SK-N-SH treated with all-trans-retinoic acid at 6 μM for 48 hours (cell line): Measurements from ENCODE around the gene BRD4.

Source experiments
- ATAC-seq: fragments of 200-7000 bp; cut with Tn5 transposase; 3 replicates; pipeline ENCODE4 v1.9.1; 2020; ENCODE audit warnings: mild to moderate bottlenecking, moderate library complexity
- ARNTL ChIP-seq: fragments of 450-650 bp; formaldehyde crosslinking; IDR thresholded peaks from 2 replicates; pipeline ENCODE4 v1.5.0; 2020; ENCODE audit warnings: low read depth, mild to moderate bottlenecking, moderate library complexity, borderline replicate concordance
- BACH2 ChIP-seq: fragments of 250-450 bp; sonication (Bioruptor Pico); IDR thresholded peaks from 2 replicates; pipeline ENCODE4 v1.9.0; 2021; ENCODE audit warnings: mild to moderate bottlenecking, borderline replicate concordance
- ESRRG ChIP-seq: fragments of 250-450 bp; sonication (Bioruptor Pico); IDR thresholded peaks from 2 replicates; pipeline ENCODE4 v1.6.1; 2021; ENCODE audit warnings: mild to moderate bottlenecking
- ISL1 ChIP-seq: fragments of 250-450 bp; sonication (Bioruptor Pico); IDR thresholded peaks from 2 replicates; pipeline ENCODE4 v2.1.2; 2022; ENCODE audit warnings: mild to moderate bottlenecking, moderate library complexity
- TCF4 ChIP-seq: fragments of 250-450 bp; sonication (Bioruptor Pico); IDR thresholded peaks from 2 replicates; pipeline ENCODE4 v1.8.0; 2021; ENCODE audit warnings: mild to moderate bottlenecking, moderate library complexity, borderline replicate concordance
- TOX ChIP-seq: fragments of 250-450 bp; sonication (Bioruptor Pico); IDR thresholded peaks from 2 replicates; pipeline ENCODE4 v1.8.0; 2021; ENCODE audit warnings: mild to moderate bottlenecking, moderate library complexity, borderline replicate concordance
- TSHZ2 ChIP-seq: fragments of 250-450 bp; sonication (Bioruptor Pico); IDR thresholded peaks from 2 replicates; pipeline ENCODE4 v1.5.0; 2020; ENCODE audit warnings: mild to moderate bottlenecking, moderate library complexity
- ZC3H10 ChIP-seq: fragments of 250-450 bp; sonication (Bioruptor Pico); IDR thresholded peaks from 2 replicates; pipeline ENCODE4 v1.5.1; 2021; ENCODE audit warnings: mild to moderate bottlenecking, moderate library complexity
- ZFP3 ChIP-seq: fragments of 250-450 bp; sonication (Bioruptor Pico); IDR thresholded peaks from 2 replicates; pipeline ENCODE4 v1.5.0; 2020; ENCODE audit warnings: mild to moderate bottlenecking, moderate library complexity
- ZFP30 ChIP-seq: fragments of 450-650 bp; formaldehyde crosslinking; IDR thresholded peaks from 2 replicates; pipeline ENCODE4 v1.5.0; 2022; ENCODE audit warnings: mild to moderate bottlenecking, moderate library complexity
- ZNF565 ChIP-seq: fragments of 450-650 bp; formaldehyde crosslinking; conservative IDR thresholded peaks from 2 replicates; pipeline ENCODE4 v1.5.0; 2020; ENCODE audit warnings: low read depth, mild to moderate bottlenecking, moderate library complexity
- ZNF70 ChIP-seq: fragments of 450-650 bp; formaldehyde crosslinking; IDR thresholded peaks from 2 replicates; pipeline ENCODE4 v1.5.0; 2020; ENCODE audit warnings: mild to moderate bottlenecking, moderate library complexity
- TF ChIP-seq, protein P1 (sequence below): fragments of 250-450 bp; sonication (Bioruptor Pico); IDR thresholded peaks from 2 replicates; pipeline ENCODE4 v1.5.1; 2020; ENCODE audit warnings: low read depth, mild to moderate bottlenecking, moderate library complexity

BRD4 gene

DNA sequence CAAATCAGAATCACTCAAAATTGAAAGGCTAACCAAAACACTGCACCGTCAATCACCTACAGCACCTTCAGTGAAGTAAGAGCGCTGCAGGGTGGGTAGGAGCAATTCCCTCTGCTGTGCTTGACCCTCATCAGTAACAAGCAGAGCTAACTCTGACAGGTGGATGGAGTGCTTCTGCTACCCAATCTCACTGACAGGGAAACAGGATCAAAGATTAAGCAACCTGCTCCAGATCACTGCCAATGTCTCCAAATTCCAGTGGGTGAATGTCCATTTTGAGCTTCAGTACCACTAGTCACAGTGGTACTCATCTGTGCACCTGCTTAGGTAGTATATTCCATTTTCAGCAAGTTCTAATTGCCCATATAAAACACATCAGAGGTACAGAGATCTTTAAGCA is 25.2 kb downstream of the BRD4 start:
- no peak for TF ChIP-seq ARNTL (CRISPR knock-in tag)
- no peak for TF ChIP-seq ZFP3 (CRISPR knock-in tag)
- TF ChIP-seq TCF4 (CRISPR knock-in tag): no peak
- TF ChIP-seq ZC3H10: no peak
- TF ChIP-seq ZNF565 (CRISPR knock-in tag): no peak
- no peak for TF ChIP-seq BACH2 (CRISPR knock-in tag)
- no peak for TF ChIP-seq ZFP30
- TF ChIP-seq ZNF70 (CRISPR knock-in tag): no peak
- TF ChIP-seq ISL1 (CRISPR knock-in tag): no peak
- TF ChIP-seq, all 23 proteins: peak for 0
- no peak for ATAC-seq

- ATAC-seq: no peak
- no peak for TF ChIP-seq TCF4 (CRISPR knock-in tag)
- no peak for TF ChIP-seq ZFP30
- no peak for TF ChIP-seq BACH2 (CRISPR knock-in tag)
- no peak for TF ChIP-seq ZC3H10
- no peak for TF ChIP-seq TOX (CRISPR knock-in tag)
- TF ChIP-seq, all 23 proteins: peak for 0
Observed at GRCh38 chr19:15305582-15306334, 26.6 kb downstream of the BRD4 start.

DNA sequence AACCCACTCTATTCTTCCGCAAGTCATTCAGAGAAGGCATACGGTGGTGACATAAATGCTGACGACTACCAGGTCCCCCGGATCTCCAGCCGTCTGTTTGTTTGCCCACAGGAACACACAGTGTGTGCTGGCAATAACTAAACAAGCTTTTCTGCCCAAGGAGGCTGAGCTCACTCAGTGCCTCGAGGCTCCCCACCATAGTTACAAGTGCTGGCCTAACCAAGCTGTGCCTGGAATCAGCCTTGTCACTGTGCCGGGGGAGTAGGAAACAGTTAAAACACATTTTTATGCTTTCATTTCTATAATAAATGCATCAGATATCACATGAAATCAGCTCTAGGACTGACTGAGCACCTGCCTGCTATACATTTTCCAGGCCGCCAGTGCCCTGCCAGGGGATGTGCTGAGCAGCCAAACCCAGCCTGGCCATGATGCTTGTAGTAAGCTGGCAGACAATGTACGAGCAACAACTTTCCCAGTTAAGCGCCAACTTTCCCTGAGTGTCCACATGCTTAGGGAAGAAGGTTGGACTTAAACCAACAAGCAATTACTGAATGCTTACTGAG is 28.1 kb downstream of the BRD4 start:
- ATAC-seq: peak; percentile 51
- TF ChIP-seq, protein P1, sequence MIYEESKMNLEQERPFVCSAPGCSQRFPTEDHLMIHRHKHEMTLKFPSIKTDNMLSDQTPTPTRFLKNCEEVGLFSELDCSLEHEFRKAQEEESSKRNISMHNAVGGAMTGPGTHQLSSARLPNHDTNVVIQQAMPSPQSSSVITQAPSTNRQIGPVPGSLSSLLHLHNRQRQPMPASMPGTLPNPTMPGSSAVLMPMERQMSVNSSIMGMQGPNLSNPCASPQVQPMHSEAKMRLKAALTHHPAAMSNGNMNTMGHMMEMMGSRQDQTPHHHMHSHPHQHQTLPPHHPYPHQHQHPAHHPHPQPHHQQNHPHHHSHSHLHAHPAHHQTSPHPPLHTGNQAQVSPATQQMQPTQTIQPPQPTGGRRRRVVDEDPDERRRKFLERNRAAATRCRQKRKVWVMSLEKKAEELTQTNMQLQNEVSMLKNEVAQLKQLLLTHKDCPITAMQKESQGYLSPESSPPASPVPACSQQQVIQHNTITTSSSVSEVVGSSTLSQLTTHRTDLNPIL (CRISPR knock-in tag): no peak
- TF ChIP-seq TSHZ2 (CRISPR knock-in tag): no peak

DNA sequence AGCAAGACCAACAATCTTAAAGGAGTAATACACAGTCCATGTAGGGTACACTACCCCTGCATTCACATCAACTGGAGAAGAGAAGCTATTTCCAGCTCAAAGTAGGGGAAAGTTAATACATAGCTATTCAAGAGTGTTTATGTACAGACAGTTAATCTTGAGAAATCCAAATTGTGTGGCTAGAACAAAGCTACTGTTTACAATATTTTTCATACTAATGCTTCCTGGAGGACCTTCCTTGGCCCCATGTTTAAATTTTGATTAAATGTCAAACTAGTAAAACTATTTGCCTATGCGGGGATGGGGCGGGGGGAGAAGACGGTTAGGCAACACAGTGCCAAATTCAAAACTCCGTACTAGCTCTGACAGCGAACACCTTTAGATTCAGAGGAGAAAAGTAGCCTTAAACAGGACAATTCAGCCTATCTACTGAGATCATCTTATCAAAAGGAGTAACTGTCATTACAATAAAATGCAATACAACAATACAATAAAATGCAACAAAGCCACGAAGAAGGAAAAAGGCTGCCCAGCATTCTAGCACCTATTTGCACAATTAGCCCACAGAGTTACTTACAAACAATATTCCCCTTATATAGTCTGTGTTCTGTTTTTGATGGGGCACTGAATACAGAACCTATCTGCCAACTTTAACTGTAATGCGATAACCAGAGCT is 29.1 kb downstream of the BRD4 start:
- TF ChIP-seq ESRRG: no peak
- no peak for TF ChIP-seq ZNF565 (CRISPR knock-in tag)
- no peak for TF ChIP-seq TCF4 (CRISPR knock-in tag)
- no peak for TF ChIP-seq ISL1 (CRISPR knock-in tag)
- TF ChIP-seq BACH2 (CRISPR knock-in tag): no peak
- TF ChIP-seq, protein P1 (CRISPR knock-in tag): no peak
- no peak for TF ChIP-seq ZC3H10
- TF ChIP-seq TOX (CRISPR knock-in tag): no peak
- TF ChIP-seq ZFP3 (CRISPR knock-in tag): no peak
- no peak for TF ChIP-seq ARNTL (CRISPR knock-in tag)
- no peak for TF ChIP-seq ZFP30
- no peak for TF ChIP-seq TSHZ2 (CRISPR knock-in tag)
- ATAC-seq: peak; percentile 53; the same call in 2 of the 3 replicates
